GM13976 (cell line): ENCODE measurements around the gene UHRF2.

Experiments
- DNase-seq: peaks from one replicate; pipeline ENCODE4 v3.0.0; 2012; ENCODE audit warnings: low spot score
- CTCF ChIP-seq: IDR thresholded peaks from 2 replicates; pipeline ENCODE4 v1.5.1; 2012; ENCODE audit warnings: borderline replicate concordance, mild to moderate bottlenecking; ENCODE audit not compliant: insufficient read depth; ENCODE audit errors: extremely low read depth, missing control alignments, control extremely low read depth
- in situ Hi-C: fragments of 300-500 bp; cut with MboI; formaldehyde crosslinking; loops from one replicate; pipeline ENCODE4 v1.12.0; 2022; ENCODE audit warnings: low sequenced_read_pairs, mixed read lengths, inconsistent platforms; ENCODE audit not compliant: unreplicated experiment

The UHRF2 gene

GRCh38 chr9:6552033-6552432 is 139.0 kb downstream of the UHRF2 start:
- in situ Hi-C loops, result loop anchor here (25.0 kb wide), 1 partner anchor 490 kb away; no protein-coding TSS in a partner anchor
- TF ChIP-seq CTCF, result no peak
- DNase-seq, result no peak

DNA sequence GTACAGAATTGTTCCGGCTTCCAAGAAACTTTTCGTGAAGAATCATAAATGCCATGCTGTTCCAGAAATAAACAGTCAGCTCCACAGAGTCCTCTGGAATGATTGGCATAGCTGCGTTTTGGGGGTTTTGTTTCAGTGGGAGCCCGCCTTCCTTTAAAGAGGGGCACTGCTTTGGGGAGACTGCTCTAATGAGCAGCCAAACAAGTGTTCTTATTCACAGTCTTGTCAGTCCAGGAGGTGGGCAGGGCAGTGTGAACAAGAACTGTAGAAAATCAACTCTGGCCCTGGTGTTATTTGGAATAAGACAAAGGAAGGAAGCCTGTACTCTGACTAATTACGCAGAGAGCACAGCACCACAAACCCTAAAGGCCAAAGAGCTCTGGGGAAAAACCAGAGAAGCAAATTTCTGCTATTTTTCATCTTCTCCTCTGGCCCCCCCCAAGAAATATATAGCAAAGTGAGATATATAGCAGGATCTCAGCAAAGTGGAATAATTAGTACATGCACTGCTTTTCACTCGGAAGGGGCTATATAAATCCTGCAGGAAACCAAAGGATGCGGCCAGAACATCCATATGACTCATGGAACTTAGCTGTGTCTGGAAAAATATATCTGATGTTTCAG is 139.6 kb downstream of the UHRF2 start:
- no peak for DNase-seq
- in situ Hi-C loops, result loop anchor here (25.0 kb wide), 1 partner anchor 490 kb away; no protein-coding TSS in a partner anchor
- no peak for TF ChIP-seq CTCF

GRCh38 chr9:6553866-6554265 is 140.9 kb downstream of the UHRF2 start:
- no peak for DNase-seq
- TF ChIP-seq CTCF, result no peak
- in situ Hi-C loops, result loop anchor here (25.0 kb wide), 1 partner anchor 492 kb away; no protein-coding TSS in a partner anchor
